Stomach (tissue), 4 donors: ENCODE results near the gene TMCO4.

ENCODE experiments used
- POLR2A ChIP-seq, 4 donors: fragments of 450-650 bp; IDR thresholded peaks; one replicate each; pipeline ENCODE4 v1.6.1; 2016; ENCODE audit warnings: antibody characterized with exemption in 4 of 4, control low read depth in 2 of 4, mild to moderate bottlenecking in 1 of 4, moderate library complexity in 1 of 4
- TF ChIP-seq, protein P1 (sequence below), 7 experiments: fragments of 450-650 bp in 4 of 7; fragments of 200-600 bp in 3 of 7; sonication (generic) in 3 of 7; IDR thresholded peaks; one replicate each; pipeline ENCODE4 v1.5.1; 2016 to 2019; ENCODE audit warnings: antibody characterized with exemption in 7 of 7, control low read depth in 2 of 7, mild to moderate bottlenecking in 1 of 7

DNA sequence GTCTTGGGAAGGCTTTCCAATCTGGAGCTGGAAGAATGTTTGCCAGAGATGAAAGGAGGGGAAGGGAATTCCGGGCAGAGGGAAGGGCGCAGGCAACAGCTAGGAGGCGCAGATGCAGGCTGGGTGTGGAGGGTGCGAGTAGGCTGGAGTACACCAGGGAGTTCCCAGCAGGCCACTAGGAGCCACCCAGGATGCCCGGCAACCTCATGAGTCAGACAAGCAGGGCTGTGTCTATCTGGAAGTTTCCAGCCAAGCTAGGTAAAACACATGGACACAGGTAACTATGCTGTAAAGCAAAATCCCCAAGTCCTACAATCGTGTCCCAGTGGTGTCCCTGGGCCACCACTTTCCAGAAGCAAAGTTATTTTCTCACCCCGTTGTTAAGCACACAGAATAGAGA, 156.6 kb downstream of the TMCO4 start:
- TF ChIP-seq, protein P1, sequence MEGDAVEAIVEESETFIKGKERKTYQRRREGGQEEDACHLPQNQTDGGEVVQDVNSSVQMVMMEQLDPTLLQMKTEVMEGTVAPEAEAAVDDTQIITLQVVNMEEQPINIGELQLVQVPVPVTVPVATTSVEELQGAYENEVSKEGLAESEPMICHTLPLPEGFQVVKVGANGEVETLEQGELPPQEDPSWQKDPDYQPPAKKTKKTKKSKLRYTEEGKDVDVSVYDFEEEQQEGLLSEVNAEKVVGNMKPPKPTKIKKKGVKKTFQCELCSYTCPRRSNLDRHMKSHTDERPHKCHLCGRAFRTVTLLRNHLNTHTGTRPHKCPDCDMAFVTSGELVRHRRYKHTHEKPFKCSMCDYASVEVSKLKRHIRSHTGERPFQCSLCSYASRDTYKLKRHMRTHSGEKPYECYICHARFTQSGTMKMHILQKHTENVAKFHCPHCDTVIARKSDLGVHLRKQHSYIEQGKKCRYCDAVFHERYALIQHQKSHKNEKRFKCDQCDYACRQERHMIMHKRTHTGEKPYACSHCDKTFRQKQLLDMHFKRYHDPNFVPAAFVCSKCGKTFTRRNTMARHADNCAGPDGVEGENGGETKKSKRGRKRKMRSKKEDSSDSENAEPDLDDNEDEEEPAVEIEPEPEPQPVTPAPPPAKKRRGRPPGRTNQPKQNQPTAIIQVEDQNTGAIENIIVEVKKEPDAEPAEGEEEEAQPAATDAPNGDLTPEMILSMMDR (IDR thresholded peaks at IDR 0.05): no peak
- TF ChIP-seq POLR2A (IDR thresholded peaks at IDR 0.05): no peak
